IPS DF 4.7 (cell line): ENCODE measurements around the gene LDB2.
"Not testable (repeated sequence)": the region's sequence is repeated elsewhere in the genome, so short reads cannot be mapped to it uniquely, and the experiment has no call there.

Experiments used
- DNase-seq: peaks from one replicate; pipeline ENCODE4 v3.0.0-alpha.2; 2013; ENCODE audit warnings: low spot score; ENCODE audit errors: extremely low read depth

LDB2 gene

DNA sequence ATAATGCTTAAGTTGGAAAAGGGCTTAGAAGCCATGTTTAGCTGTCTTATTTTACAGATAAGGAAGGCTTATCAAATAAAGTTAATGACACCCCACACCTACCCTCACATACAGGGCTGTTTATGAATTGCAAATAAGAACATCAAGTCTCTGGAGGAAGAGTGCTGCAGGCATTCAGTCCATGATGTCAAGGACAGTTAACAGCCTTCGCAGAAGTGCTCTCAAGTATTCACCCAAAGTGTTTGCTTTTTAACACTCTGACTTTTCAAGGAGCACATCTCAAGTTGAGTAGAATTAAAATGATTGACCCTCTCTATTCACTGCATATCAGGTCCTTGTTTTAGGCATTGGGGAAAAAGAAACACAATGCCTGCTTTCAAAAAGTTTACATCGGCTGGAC is 328.7 kb downstream of the LDB2 start:
- DNase-seq, result no peak

DNA sequence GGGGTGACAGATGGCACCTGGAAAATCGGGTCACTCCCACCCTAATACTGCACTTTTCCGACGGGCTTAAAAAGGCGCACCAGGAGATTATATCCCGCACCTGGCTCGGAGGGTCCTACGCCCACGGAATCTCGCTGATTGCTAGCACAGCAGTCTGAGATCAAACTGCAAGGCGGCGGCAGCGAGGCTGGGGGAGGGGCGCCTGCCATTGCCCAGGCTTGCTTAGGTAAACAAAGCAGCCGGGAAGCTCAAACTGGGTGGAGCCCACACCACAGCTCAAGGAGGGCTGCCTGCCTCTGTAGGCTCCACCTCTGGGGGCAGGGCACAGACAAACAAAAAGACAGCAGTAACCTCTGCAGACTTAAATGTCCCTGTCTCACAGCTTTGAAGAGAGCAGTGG is 341.1 kb downstream of the LDB2 start:
- DNase-seq, result not testable (repeated sequence)

DNA sequence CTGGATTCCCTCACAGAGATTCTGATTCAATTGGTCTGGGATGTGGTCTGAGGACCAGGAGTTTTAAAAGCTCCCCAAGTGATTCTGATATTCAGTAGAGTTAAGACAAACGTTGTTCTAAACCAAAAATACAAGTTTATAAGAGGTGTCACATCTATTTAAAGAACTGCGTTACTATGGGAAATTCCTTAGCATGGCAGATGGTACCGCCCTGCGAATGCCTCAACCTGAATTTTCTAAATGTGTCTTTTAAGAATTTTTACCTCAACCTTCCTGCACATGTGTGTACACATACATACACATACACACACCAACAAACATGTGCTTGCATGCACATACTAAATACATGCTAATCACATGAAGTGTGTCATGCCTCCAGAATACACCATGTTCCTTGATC is 343.3 kb downstream of the LDB2 start:
- no peak for DNase-seq

DNA sequence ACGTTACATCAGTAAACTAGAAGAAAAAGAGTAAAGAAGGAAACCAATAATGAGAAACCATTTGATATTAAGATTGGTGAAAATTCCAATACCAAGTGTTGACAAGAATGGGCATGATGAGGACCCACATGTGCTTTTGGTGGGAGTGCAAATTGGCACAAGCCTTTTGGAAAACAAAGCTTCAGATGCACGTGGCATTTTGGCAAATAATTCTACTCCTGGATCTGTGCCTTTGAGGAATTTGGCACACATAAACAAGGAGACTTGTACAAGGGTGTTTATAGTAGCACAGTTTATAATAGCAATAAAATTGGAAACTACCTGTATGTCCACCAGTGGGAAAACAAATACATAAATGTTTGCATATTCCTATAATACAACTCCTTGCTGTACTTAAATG is 347.9 kb downstream of the LDB2 start:
- no peak for DNase-seq

DNA sequence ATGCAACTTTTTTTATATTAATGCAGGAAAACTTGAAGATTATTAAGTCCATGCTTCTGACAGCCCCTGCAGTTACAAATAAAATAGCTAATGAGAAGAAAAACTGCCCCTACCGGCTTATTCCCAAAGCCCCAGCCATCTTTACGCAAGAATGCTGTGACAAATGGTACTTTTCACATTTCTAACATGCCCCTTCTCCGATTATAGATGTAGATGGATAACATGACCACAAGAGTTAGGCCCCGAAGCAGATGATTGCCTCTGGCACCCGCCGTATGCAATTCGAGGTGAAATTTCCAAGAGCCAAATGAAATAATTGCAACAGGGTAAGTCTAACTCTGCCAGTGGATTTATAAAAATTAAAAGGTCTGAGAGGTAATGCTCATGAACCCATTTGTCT is 352.8 kb downstream of the LDB2 start:
- no peak for DNase-seq

DNA sequence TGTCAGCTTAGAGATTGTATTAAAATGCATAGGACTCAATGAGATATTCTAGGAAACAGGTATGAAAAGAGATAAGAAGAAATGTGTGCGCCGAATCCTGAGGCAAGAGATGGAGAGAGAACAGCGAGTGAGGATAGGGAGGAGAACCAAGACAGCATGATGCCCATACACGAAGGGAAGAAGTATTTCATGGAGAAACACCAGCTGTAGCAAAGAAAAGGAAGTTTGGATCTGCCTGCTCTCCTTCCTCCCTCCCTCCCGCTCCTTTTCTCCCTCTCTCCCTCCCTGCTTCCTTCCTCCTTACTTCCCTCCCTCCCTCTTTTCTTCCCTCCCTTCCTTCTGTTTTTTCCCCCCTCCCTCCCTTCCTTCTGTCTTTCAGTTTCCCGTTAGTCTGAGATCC is 353.6 kb downstream of the LDB2 start:
- DNase-seq, result no peak

DNA sequence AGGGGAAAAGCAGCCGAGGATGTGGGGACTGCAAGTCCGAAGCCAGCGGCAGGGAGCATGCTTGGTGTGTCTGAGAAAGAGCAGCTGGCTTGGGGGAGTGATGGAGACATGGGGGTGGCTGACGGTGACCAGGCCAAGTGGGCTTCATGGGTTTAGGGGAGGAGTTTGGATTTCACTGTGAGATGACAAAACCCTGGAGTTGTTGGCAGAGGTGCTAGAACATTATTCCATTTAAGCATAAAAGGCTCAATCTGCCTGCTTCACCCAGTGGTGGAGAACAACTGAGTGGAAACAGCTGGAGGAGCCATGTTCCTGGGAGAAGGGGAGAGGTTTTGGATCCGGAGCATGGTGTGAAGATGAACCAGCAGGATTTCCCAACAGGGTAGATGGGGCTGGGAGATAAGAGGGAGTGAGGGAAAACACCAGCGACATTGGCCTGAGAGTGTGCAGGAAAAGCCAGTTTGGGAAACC is 354.2 kb downstream of the LDB2 start:
- DNase-seq, result no peak

DNA sequence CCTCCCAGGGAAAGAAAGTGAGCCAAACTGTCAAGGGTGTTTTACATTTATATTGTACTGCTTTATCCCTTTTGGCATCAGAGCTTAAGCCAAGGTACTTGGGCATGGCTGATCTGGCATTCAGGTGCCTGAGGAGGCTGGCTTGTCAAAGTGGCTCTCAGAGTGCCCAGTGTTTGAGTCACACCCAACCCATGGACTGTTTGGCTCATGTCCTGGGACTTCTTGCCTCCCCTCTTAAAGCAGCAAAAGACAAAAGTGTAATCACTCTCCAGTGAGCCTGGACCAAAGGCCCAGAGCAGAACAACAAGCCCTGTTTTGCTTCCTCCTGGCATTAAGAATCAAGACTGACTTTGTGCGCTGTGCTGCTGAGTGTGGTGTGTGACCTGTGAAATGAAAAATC is 360.5 kb downstream of the LDB2 start:
- no peak for DNase-seq

DNA sequence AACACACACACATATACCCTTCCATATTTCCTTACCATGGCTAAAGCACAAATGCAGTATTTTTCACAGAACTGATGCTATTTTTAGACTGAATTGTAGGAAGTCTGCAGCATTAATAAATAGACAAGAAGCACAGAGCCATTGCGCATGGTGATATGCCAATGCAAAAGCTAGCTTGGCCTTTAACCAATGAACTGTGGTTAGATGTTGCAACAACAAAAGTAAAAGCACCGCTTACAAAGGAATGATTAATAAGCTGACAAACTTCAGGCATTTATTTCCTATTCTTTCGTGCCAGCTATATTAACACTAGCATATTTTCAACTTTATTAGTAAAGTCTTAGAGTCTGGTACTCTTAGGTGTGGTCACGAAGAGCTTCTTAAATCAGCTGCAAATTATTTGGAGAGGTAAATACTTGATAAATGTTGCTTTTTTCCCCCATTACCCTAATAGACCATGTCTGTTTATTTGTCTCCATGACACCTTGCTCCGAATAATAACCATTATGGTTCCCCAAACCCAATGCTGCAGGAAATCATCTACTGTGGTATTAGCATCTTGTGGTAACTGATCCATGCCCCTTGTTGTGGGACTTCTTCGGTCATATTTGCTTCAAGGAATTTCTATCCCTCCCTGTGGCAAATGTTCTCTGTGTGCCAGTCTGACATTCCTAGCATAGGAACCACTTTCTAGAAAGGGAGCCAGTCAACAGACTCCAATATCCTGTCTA is 366.0 kb downstream of the LDB2 start:
- DNase-seq, result no peak

DNA sequence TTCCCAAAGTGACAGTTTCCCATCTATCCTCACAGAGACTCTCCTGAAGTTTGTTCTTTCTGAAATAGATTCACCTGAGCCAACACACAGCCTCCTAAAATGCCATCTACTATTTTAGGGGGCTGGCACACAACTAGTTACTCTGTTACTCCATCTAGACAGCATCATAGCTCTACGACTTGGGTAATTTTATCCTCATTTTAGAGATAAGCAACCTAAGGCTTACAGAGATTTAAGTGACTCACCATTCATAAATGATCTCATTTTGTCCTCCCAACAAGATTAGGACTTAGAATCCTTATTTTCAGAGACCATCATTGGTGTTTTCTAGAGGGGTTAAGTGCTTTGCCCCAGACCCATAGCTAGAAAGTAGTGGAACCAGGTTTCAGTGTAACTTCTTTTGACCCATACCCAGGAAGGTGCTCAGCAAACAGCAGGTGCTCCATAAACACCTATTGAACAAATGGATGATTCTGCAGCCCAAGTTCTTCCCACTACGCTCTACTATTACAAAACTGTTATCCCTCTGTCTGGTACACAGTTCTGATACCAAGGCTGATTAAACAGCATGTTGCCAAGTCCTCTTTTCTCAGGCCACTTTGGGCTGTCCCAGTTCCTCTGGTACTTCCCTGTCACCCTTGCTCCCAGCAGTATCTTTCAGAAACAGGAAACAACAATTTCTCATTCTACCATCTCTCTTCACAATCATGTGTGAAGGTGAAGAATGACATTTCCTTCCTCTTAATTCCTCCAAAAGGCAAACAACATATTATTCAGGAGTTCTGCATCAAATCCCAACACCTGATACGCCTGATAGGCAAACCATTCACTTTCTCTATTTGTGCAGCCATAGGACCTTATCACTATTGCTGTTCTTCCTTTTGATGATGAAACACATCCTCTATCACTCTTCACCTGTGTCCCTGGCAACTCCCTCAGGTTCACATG is 367.5 kb downstream of the LDB2 start:
- no peak for DNase-seq

DNA sequence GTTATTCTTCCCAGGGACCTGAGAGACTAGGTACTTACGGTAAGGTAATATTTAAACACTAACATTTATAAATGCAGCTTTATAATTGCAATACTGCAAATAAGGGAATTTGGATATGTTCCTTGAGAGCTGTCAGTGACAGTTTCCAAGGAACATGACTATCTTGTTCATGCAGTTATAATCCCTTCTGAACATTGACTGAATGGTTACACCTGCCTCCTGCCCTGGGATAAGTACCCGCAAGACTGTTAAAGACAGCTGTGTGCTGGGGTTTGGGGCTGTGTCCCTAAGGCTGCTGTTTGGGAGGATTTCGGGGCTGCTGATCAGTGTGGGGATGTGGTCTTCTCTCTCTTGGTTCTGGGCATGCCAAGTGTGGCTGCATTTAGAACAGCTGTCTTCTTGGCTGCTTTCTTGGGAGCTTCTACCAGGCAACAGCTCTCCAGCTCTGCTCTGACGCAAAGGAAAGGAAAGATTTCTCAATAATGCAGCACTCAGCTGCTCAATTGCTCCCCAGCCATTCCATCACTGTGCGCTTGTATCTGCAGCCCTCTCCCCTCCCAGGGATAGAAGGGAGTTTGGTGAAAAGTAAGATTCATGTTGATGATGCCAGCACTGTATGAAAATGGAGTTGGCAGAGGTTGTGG is 373.4 kb downstream of the LDB2 start:
- no peak for DNase-seq

DNA sequence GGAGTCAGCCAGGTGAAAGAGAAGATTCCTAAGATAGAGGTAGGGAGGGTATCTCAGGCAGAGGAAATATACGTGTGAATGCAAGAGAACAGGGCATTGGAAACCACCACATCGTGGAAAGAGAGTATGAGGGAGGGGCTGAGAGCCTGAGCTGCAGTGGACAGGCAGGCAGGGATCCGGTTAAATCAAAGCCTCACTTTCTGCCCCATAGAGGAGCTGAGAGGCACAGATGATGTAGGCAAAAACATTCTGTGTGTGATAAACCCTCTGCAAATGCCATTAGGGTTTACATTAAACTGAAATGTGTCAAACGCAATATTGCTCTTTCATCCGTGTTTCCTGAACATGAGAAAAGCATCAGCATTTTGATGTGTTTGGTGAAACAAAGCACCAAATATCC is 374.0 kb downstream of the LDB2 start:
- DNase-seq, result no peak

DNA sequence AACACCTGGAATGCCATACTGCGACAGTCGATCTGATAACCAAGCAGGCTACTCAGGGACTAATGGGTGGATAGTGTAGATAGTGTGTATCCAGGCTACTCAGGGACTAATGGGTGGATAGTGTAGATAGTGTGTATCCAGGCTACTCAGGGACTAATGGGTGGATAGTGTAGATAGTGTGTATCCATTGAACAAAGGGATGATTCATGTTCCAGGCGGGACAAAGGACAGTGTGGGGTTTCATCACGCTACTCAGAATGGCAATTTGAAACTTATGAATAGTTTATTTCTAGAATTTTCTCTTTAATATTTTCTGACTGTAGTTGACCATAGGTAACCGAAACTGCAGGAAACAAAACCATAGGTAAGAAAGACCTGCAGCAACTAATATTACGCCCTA is 374.9 kb downstream of the LDB2 start:
- DNase-seq, result not testable (repeated sequence)

DNA sequence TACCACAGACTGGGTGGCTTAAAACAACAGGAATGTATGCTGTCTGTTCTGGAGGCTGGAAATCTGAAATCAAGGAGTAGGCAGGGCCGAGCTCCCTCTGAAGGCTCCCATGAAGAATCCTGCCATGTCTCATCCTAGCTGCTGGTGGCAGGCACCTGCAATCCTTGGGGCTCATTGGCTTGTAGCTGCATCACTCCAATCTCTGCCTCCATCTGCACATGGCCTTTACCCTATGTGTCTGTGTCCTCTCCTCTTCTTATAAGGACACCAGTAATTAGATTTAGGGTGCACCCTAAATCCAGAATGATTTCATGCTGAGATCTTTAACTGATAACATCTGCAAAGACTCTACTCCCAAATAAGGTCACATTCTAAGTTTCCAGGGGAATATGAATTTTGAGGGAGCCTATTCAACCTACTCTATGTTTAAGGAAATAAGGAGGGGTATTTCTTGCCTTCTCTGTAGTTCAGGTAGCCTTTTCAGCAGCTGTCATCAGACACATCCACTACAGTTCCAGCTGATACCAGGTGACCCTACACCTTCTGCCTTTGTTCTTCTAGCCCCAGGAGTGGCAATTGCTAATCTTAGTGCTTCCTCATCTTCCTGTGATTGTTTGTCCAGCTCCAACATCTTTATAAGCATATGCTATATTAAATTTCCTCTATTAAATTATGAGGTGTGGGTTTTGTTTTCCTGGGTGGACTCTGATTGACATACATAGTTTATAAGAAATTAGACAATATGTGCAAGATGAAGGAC is 377.1 kb downstream of the LDB2 start:
- DNase-seq, result no peak

DNA sequence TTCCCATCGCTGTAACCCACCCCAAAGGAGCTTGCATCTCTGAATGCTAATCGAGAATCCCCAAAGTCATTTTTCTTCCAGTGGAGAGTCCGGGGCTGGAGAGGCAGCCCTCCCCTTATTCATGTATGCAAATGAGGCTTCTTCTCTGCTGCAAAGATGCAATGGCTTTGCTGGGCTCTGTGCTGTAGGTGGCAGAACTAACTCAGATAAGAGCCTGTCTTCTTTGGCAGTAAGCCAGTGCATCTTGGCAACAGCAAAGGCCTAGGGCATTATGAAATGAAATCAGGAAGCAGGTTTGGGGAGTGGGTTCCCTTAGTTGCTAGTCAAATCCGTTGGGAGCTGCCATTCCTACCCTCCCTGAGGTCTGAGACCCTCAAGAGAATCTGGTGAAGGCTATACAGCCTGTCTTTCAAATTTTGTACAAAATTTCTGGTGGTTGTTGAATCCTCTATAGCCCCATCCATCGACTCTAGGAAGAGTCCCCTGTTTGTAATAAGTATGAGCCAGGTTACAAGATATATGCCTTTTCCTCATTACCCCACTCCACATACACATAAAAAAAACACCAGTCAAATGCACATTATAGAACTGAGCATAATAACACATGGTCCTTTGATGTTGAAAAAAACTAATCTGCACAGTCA is 381.5 kb downstream of the LDB2 start:
- no peak for DNase-seq

DNA sequence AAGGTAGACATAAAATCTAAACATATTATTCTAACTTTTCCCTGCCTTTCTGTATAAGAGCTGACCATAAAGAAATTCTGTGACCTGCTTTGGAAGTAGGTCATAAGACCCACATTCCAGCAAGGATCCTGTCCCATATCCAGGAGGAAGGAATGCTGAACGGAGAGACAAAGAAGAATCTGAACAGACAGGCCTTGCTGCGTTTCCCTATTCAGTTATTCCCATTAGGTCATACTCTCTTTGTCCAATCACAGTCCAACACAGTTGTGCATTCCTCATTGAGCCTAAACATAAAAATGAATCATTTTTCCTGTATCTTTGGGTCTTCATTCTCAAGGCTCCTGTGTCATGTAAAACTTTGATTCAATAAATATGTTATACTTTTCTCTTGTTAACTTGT is 384.6 kb downstream of the LDB2 start:
- DNase-seq, result no peak

DNA sequence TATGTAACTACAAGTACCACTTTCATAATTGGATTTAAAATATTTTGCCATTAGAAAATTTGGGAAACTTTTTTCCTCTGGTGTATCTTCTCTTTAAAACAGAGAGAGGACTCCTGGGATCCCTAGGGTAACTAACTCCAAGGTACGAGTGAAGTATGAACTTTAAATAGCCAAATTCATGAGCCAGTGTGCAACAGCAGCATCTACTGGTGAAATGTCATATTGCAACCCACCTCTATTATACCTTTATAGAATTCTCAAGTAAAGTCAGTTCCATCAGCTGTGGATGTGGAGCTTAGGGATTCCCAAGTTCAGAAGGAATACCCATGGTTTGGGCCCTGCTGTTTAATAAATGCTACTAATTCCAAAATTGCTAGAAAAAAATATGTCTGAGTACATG is 389.5 kb downstream of the LDB2 start:
- DNase-seq, result no peak

DNA sequence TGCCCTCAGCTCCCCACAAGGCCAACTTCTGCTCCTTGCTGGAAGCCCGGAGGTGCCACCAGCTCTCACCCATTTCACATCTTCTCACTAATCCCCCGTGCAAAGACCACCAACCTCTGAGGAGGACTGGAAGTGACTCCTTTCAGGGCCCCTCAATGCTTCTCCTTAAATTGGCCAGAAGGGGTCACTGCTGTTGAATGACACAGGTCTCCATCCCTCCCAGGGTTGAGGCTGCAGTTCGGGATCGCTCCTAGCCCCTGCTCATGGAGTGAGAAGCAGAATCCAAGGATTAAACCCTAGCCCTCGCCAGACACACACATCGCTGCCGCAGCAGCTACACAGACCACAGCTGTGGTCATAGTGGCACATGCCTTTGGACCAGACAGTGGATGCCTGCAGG is 392.7 kb downstream of the LDB2 start:
- no peak for DNase-seq

DNA sequence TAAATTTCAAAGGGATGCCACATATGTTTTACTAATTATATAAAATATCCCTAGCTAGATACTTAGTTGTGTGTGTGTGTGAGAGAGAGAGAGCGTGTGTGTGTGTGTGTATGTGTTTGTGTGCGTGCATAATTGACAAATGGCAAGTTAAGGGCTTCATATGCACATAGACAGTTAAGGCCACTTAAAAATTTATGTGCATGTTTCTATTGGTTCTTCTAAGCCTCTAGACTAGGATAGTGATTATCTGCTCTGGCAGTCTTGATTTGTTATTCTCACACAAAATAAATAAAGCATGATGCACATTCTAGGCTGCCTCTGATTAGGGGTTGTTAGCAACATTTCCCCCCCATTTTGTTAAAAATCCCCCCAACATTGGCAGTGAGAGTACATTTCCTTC is 393.2 kb downstream of the LDB2 start:
- no peak for DNase-seq

DNA sequence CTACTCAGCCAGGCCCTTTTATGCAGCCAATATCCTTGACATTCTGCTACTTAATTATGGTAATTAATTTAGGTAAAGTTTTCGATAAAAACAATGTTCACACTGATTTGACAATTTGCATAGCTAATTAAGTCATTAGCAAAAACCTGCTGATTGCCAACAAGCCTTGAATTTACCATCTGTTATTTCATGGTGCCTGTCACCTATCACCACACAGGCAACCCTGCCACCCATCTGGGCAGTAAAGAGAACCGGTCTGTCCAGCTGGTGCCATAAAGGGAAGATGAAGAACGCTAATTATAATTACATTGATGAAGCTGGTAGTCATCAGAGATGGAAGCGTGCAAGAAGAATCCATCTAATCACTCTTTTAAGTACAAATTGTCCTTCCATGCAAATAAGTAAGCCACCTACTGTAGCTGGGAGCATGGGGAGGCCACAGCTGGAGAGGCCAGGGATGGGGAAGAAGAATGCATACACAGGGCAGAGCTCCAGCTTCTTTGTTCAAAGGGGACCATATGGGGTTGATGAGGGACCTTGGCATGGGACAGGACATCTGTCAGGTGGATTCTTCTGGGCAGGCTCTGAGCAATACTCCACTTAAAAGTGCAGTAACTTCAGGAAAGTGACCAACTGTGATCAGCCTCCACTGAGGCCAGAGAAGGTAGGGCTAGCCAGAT is 394.9 kb downstream of the LDB2 start:
- no peak for DNase-seq
